ENCODE data around the gene PLA2G4F. TPM values are rescaled to one million over a fixed set of nuclear protein-coding genes. Genes with fewer than 3 reads are reported as not detected.

Gene PLA2G4F
- total and polyA plus RNA-seq, 10 of the 15 experiments (the other 5 are each of a cell fraction or from before 2014, with no cell fraction given) = not detected

- intact Hi-C loops (cut with micrococcal nuclease; ENCODE audit: unreplicated experiment) = no loop called here
- Histone ChIP-seq H3K9ac (ENCODE audit: control insufficient read depth, insufficient read depth, low read length) (no peak overlapping the region), H3K4me1 (ENCODE audit: control insufficient read depth, insufficient read depth, low read length) (peaks cover 5% of the 10 kb centered on the region), H2AFZ (ENCODE audit: control insufficient read depth, low read depth, low read length) (no peak overlapping the region), H3K4me2 (ENCODE audit: control insufficient read depth, insufficient read depth) (no peak overlapping the region), H3K79me2 (ENCODE audit: control insufficient read depth, insufficient read depth, low read length) (no peaks in the 10 kb centered on the region), H3K27me3 (replicated peaks in 1 of 2; ENCODE audit: control insufficient read depth in 2 of 2, insufficient read depth in 2 of 2, low read length in 1 of 2) (no peaks in the 10 kb centered on the region), H4K20me1 (ENCODE audit: control insufficient read depth, insufficient read depth) (no peaks in the 10 kb centered on the region), H3K9me3 (replicated peaks; ENCODE audit: control insufficient read depth, insufficient read depth, low read length) (no peaks in the 10 kb centered on the region), H3K36me3 (ENCODE audit: control insufficient read depth in 2 of 2, insufficient read depth in 2 of 2, low read length in 1 of 2) (peaks cover 4 to 36% of the 10 kb centered on the region in 2 experiments), H3K4me3 (no peak overlapping the region), H3K27ac (ENCODE audit: control insufficient read depth, insufficient read depth) (no peak overlapping the region)
- ChIA-PET RAD21 (ENCODE audit: unreplicated experiment) (no interaction called here), SMC1A (ENCODE audit: uncharacterized antibody, unreplicated experiment) (interaction anchor here (1.5 kb wide), 1 partner anchor 9 kb away, joined by 4 read pairs; no protein-coding TSS in a partner anchor), POLR2A (no interaction called here), CTCF (interaction anchor here (0.9 kb wide), 2 partner anchors 9 to 92 kb away, joined by 3 read pairs; no protein-coding TSS in a partner anchor)
- WGBS (ENCODE audit: insufficient coverage, insufficient replicate concordance, low lambda C conversion rate, missing lambda C conversion rate) = 85% methylated on average over 5 of the region's 5 CpGs
- DNase-seq (ENCODE audit: low read depth, low spot score) (no peak), ATAC-seq (peak; percentile 66), FAIRE-seq (no peak)
- BruUV-seq (replicated peaks) = no TSS peak
- TF ChIP-seq BACH1 (IDR thresholded peaks at IDR 0.05; ENCODE audit: borderline replicate concordance) = no peak
- peak; percentile 94 for TF ChIP-seq SPI1 (IDR thresholded peaks at IDR 0.05; ENCODE audit: borderline replicate concordance, insufficient read depth, low read depth, low read length)
- peak; percentile 31; the same call in 1 of the 2 replicates for TF ChIP-seq IKZF1 (conservative IDR thresholded peaks at IDR 0.05)
- 0 out of 2 replicates have a peak, but pooled peaks have one; percentile 26 for TF ChIP-seq RELB (IDR thresholded peaks at IDR 0.05; ENCODE audit: low read depth)
- no peak for TF ChIP-seq KDM1A (IDR thresholded peaks at IDR 0.05; ENCODE audit: borderline replicate concordance)
- no peak for TF ChIP-seq FOS (IDR thresholded peaks at IDR 0.05; ENCODE audit: borderline replicate concordance, extremely low read depth, insufficient read length)
- peak; percentile 50; the same call in 1 of the 2 replicates for TF ChIP-seq EED (IDR thresholded peaks at IDR 0.05; ENCODE audit: low read depth)
- no peak for TF ChIP-seq SREBF1 (IDR thresholded peaks at IDR 0.05; ENCODE audit: low read length)
- TF ChIP-seq ATF7 (IDR thresholded peaks at IDR 0.05; ENCODE audit: low read depth) = peak; percentile 75
- TF ChIP-seq USF2 (IDR thresholded peaks at IDR 0.05; ENCODE audit: borderline replicate concordance, low read depth, low read length) = no peak
- TF ChIP-seq CREM (IDR thresholded peaks at IDR 0.05; ENCODE audit: low read depth) = 0 out of 2 replicates have a peak, but pooled peaks have one; percentile 9
- peak; percentile 47 to 58; a peak in 2 of 4 replicates for TF ChIP-seq IKZF2 (IDR thresholded peaks at IDR 0.05)
- peak; percentile 72; the same call in 1 of the 2 replicates for TF ChIP-seq IRF4 (IDR thresholded peaks at IDR 0.05; ENCODE audit: low read depth, low read length)
- TF ChIP-seq STAT3 (IDR thresholded peaks at IDR 0.05; ENCODE audit: low read depth, low read length) = no peak
- TF ChIP-seq TCF12 (IDR thresholded peaks at IDR 0.05; ENCODE audit: low read depth, low read length) = no peak
- no peak for TF ChIP-seq ZZZ3 (IDR thresholded peaks at IDR 0.05; ENCODE audit: control insufficient read depth, insufficient read length, low read depth)
- TF ChIP-seq MTA2 (IDR thresholded peaks at IDR 0.05; ENCODE audit: low read depth) = peak; percentile 20; the same call in 1 of the 2 replicates
- no peak for TF ChIP-seq RELA (IDR thresholded peaks at IDR 0.05; ENCODE audit: borderline replicate concordance, partially characterized antibody)
- TF ChIP-seq TARDBP (IDR thresholded peaks at IDR 0.05; ENCODE audit: borderline replicate concordance) = no peak
- TF ChIP-seq IRF3 (IDR thresholded peaks at IDR 0.05) = no peak
- in situ Hi-C loops (cut with MboI) = no loop called here
These were observed 27.9 kb upstream of the PLA2G4F start for GRCh38 chr15:42184296-42184695.

All from GM12878 (cell line).